HepG2 (cell line): ENCODE measurements around the gene RRN3. TPM values are rescaled to one million over a fixed set of nuclear protein-coding genes. Genes with fewer than 3 reads are reported as not detected.

Source experiments
- GATAD2A ChIP-seq: IDR thresholded peaks from 2 replicates; pipeline ENCODE4 v1.6.1; 2016
- HNF4G ChIP-seq, 2 experiments: sonication (generic) in 1 of 2; formaldehyde crosslinking in 1 of 2; IDR thresholded peaks; 2 replicates each; pipeline versions ENCODE4 v1.4.0 to v1.6.1; 2011 to 2020; ENCODE audit warnings: borderline replicate concordance in 2 of 2, low read depth in 2 of 2, mild to moderate bottlenecking in 2 of 2, low read length in 1 of 2, missing genetic modification reagents in 1 of 2, moderate library complexity in 1 of 2
- IRF2 ChIP-seq: IDR thresholded peaks from 2 replicates; pipeline ENCODE4 v1.6.1; 2018; ENCODE audit warnings: missing genetic modification reagents, missing compliant biosample characterization
- MEIS1 ChIP-seq: sonication (generic); formaldehyde crosslinking; IDR thresholded peaks from 2 replicates; pipeline ENCODE4 v1.9.0; 2021; ENCODE audit warnings: mild to moderate bottlenecking, missing genetic modification reagents, moderate library complexity, borderline replicate concordance
- NR2F6 ChIP-seq, 2 experiments: IDR thresholded peaks; 2 replicates each; pipeline ENCODE4 v1.6.1; 2016; ENCODE audit warnings: antibody characterized with exemption in 1 of 2, mild to moderate bottlenecking in 1 of 2
- POLR2A ChIP-seq, 2 experiments: IDR thresholded peaks; 2 replicates each; pipeline ENCODE4 v1.6.1; 2011; ENCODE audit warnings: low read depth in 2 of 2, low read length in 2 of 2, mild to moderate bottlenecking in 1 of 2, moderate library complexity in 1 of 2; ENCODE audit not compliant: insufficient read depth in 1 of 2
- ZFAT ChIP-seq: sonication (generic); formaldehyde crosslinking; conservative IDR thresholded peaks from 2 replicates; pipeline ENCODE4 v1.8.1; 2023; ENCODE audit warnings: missing genetic modification reagents, inconsistent platforms
- ZNF598 ChIP-seq: sonication (generic); formaldehyde crosslinking; IDR thresholded peaks from 2 replicates; pipeline ENCODE4 v1.5.1; 2020; ENCODE audit warnings: mild to moderate bottlenecking, missing genetic modification reagents, borderline replicate concordance
- ZNF747 ChIP-seq: sonication (generic); formaldehyde crosslinking; IDR thresholded peaks from 2 replicates; pipeline ENCODE4 v1.8.1; 2023; ENCODE audit warnings: missing genetic modification reagents, mild to moderate bottlenecking, borderline replicate concordance
- polyA plus RNA-seq, 8 experiments: library from polyadenylated mRNA; depleted of rRNA in 3 of 8; stranded (reverse) in 7 of 8; unstranded in 1 of 8; fragments of >200 nt; fragmentation: Illumina TruSeq in 4 of 8; extraction: Trizol in 4 of 8; gene quantifications; 2 replicates each; pipeline versions ENCODE4 v1.2.1 to v1.2.3, GENCODE V29; 2011 to 2016; ENCODE audit warnings: low read depth in 4 of 8, missing spikeins in 1 of 8, mixed read lengths in 1 of 8; ENCODE audit not compliant: insufficient read depth in 1 of 8
- total RNA-seq, 5 experiments: library from RNA; depleted of rRNA; stranded (reverse); fragments of >200 nt; fragmentation: Illumina TruSeq; extraction: Trizol; gene quantifications; 2 replicates each; pipeline ENCODE4 v1.2.3, GENCODE V29; 2016; ENCODE audit warnings: low read depth in 1 of 5
- TF ChIP-seq, protein P1 (sequence below): sonication (generic); formaldehyde crosslinking; IDR thresholded peaks from 2 replicates; pipeline ENCODE4 v1.5.0; 2020; ENCODE audit warnings: mild to moderate bottlenecking, low read depth, missing genetic modification reagents, borderline replicate concordance
- TF ChIP-seq, protein P2 (sequence below): sonication (generic); formaldehyde crosslinking; IDR thresholded peaks from 2 replicates; pipeline ENCODE4 v1.4.0; 2020; ENCODE audit warnings: missing genetic modification reagents, mild to moderate bottlenecking, borderline replicate concordance
- TF ChIP-seq, protein P3 (sequence below): sonication (generic); formaldehyde crosslinking; IDR thresholded peaks from 2 replicates; pipeline ENCODE4 v1.4.0; 2020; ENCODE audit warnings: mild to moderate bottlenecking, low read depth, missing genetic modification reagents
- TF ChIP-seq, protein P4 (sequence below): sonication (generic); formaldehyde crosslinking; IDR thresholded peaks from 2 replicates; pipeline ENCODE4 v1.4.0; 2020; ENCODE audit warnings: mild to moderate bottlenecking, missing genetic modification reagents

Gene RRN3
- total and polyA plus RNA-seq, 2 of the 13 experiments (the other 11 are each of a cell fraction or from before 2014, with no cell fraction given): 45.8 to 67.0 TPM

DNA sequence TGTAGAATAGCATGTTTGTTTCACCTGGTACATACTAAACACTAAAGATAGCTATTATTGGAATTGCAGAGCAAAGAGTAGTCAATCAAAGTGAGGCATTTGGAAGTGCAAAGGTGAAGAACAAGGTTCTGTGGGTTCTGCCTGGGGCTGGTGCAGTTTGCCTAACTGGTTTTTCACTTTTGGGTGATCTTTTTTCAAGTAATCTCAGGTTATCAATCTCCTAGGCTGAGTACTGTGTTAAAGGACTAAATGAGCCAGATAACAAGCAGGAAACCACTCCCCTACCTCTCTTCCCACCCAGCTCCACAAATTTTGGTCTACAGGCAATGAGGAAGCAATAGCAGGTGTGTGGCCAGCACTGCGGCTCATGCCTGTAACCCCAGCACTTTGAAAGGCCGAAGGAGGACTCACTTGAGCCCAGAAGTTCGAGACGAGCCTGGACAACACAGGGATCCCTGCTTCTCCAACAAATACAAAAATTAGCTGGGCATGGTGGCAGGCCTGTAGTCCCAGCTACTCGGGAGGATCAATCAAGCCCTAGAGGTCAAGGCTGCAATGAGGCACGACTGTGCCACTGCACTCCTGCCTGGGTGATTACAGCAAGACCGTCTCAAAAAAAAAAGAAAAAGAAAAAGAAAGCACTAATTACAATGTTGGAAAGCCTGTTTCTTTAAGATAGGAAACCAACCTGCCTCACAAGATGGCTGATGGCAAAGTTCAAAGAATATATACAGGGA is 36.2 kb downstream of the RRN3 start (continued):
- TF ChIP-seq, protein P1, sequence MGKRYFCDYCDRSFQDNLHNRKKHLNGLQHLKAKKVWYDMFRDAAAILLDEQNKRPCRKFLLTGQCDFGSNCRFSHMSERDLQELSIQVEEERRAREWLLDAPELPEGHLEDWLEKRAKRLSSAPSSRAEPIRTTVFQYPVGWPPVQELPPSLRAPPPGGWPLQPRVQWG (CRISPR knock-in tag): no peak
- TF ChIP-seq ZNF598 (CRISPR knock-in tag) (no peak), ZFAT (CRISPR knock-in tag) (no peak), ZNF747 (0 out of 2 replicates have a peak, but pooled peaks have one; percentile 33), HNF4G (IDR thresholded peaks at IDR 0.05; ENCODE audit: borderline replicate concordance, low read depth, low read length) (0 out of 2 replicates have a peak, but pooled peaks have one; percentile 33), HNF4G (CRISPR knock-in tag; IDR thresholded peaks at IDR 0.05; ENCODE audit: borderline replicate concordance, low read depth) (no peak), IRF2 (0 out of 2 replicates have a peak, but pooled peaks have one; percentile 11), GATAD2A (CRISPR knock-in tag) (0 out of 2 replicates have a peak, but pooled peaks have one; percentile 27), POLR2A (IDR thresholded peaks at IDR 0.05; ENCODE audit: insufficient read depth in 1 of 2, low read depth in 2 of 2, low read length in 2 of 2) (no peak), NR2F6 (IDR thresholded peaks at IDR 0.05) (peak; percentile 71), NR2F6 (CRISPR knock-in tag; IDR thresholded peaks at IDR 0.05) (peak; percentile 47; the same call in 1 of the 2 replicates), MEIS1 (CRISPR knock-in tag) (0 out of 2 replicates have a peak, but pooled peaks have one; percentile 22)
- TF ChIP-seq, protein P2, sequence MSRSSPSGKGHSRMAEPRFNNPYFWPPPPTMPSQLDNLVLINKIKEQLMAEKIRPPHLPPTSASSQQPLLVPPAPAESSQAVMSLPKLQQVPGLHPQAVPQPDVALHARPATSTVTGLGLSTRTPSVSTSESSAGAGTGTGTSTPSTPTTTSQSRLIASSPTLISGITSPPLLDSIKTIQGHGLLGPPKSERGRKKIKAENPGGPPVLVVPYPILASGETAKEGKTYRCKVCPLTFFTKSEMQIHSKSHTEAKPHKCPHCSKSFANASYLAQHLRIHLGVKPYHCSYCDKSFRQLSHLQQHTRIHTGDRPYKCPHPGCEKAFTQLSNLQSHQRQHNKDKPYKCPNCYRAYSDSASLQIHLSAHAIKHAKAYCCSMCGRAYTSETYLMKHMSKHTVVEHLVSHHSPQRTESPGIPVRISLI (CRISPR knock-in tag): 0 out of 2 replicates have a peak, but pooled peaks have one; percentile 16
- TF ChIP-seq, protein P3, sequence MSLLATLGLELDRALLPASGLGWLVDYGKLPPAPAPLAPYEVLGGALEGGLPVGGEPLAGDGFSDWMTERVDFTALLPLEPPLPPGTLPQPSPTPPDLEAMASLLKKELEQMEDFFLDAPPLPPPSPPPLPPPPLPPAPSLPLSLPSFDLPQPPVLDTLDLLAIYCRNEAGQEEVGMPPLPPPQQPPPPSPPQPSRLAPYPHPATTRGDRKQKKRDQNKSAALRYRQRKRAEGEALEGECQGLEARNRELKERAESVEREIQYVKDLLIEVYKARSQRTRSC (CRISPR knock-in tag): no peak
- TF ChIP-seq, protein P4, sequence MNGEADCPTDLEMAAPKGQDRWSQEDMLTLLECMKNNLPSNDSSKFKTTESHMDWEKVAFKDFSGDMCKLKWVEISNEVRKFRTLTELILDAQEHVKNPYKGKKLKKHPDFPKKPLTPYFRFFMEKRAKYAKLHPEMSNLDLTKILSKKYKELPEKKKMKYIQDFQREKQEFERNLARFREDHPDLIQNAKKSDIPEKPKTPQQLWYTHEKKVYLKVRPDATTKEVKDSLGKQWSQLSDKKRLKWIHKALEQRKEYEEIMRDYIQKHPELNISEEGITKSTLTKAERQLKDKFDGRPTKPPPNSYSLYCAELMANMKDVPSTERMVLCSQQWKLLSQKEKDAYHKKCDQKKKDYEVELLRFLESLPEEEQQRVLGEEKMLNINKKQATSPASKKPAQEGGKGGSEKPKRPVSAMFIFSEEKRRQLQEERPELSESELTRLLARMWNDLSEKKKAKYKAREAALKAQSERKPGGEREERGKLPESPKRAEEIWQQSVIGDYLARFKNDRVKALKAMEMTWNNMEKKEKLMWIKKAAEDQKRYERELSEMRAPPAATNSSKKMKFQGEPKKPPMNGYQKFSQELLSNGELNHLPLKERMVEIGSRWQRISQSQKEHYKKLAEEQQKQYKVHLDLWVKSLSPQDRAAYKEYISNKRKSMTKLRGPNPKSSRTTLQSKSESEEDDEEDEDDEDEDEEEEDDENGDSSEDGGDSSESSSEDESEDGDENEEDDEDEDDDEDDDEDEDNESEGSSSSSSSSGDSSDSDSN (CRISPR knock-in tag): peak; percentile 31; the same call in 1 of the 2 replicates
